Adipose tissue (tissue), 3 donors: ENCODE measurements around the gene NR2F6. TPM values are rescaled to one million over a fixed set of nuclear protein-coding genes. Genes with fewer than 3 reads are reported as not detected.

ENCODE experiments used
- H3K27ac ChIP-seq: one replicate; pipeline ENCODE4 v1.5.1; 2013; ENCODE audit warnings: low read depth, low read length
- WGBS, 3 donors: extraction: QIAGEN DNeasy Blood & Tissue Kit; methylation state at CpG; one replicate each; pipeline ENCODE4 v1.1.7; 2013; 5-methylcytosine and 5-hydroxymethylcytosine counted together
- polyA plus RNA-seq, 3 donors: library from polyadenylated mRNA; stranded (reverse); fragments of 200-250 nt; gene quantifications; one replicate each; pipeline ENCODE4 v1.2.3, GENCODE V29; 2013
- donor health status: healthy with polysubstance abuse.
- donor health status: Bipolar disorder and iron deficiency.
- donor health status: healthy.

The NR2F6 gene
- polyA plus RNA-seq, 3 donors: 11.0 to 44.8 (median 30.2) TPM

- H3K27ac ChIP-seq: no peak overlapping the region
- 42 to 46% (median 43%) methylated on average over 14 of the region's 14 CpGs for WGBS, 3 donors
Observed at GRCh38 chr19:17220207-17220758, 25.4 kb downstream of the NR2F6 start.

- WGBS, 3 donors: 97 to 99% (median 97%) methylated on average over 8 of the region's 8 CpGs
- H3K27ac ChIP-seq: no peak overlapping the region
Observed at GRCh38 chr19:17219286-17219685, 26.4 kb downstream of the NR2F6 start.

GRCh38 chr19:17216058-17216670 lies 29.6 kb downstream of the NR2F6 start:
- 73 to 87% (median 76%) methylated on average over 13 of the region's 13 CpGs for WGBS, 3 donors
- H3K27ac ChIP-seq: no peak overlapping the region

DNA sequence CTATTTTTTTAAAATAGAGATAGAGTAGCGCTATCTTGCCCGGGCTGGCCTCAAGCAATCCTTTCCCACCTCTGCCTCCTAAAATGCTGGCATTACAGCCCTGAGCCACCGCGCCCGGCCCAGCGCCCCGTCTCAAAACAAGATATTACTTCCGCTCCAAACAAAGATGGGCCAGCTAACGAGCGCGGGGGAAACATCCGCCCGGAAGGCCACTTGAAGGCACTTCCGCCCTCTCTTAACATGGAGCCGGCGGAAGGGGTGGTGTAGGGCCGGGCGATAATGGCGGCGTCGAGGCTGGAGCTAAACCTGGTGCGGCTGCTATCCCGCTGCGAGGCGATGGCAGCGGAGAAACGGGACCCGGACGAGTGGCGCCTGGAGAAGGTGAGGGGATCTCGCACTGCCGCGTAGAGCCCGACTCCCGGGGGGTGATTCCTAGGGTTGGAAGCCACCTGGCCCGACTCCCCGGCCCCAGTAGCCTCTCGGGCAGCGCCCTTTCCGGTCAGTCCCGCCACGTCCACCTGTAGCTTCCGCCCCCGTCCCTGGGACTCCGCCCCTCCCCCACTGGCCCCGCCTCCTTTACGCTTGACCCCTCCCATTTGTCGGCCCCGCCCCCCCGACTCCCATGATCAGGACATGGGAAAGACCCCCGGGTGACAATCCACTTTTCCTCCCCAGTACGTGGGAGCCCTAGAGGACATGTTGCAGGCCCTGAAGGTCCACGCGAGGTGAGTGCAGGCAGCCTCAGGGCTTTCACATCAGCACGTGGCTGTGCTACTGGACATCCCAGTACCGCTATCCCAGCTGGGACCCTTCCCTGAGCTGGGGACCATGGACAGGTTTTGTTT lies 30.4 kb downstream of the NR2F6 start, which contains the start of gene USE1:
Gene USE1, plus strand, starts transcription at position 231 of the 845 bp plus-strand sequence. Its CDS starts 49 bp downstream, at position 280.
- whole genome bisulfite sequencing, 3 donors: 3 to 4% (median 3%) methylated on average over 50 to 56 of the region's 56 CpGs
- peak within 1 kb of the TSS; percentile 28 for H3K27ac ChIP-seq

- peak overlapping the region; percentile 28 for H3K27ac ChIP-seq
- WGBS, 3 donors: 23 to 37% (median 32%) methylated on average over 16 of the region's 16 CpGs
Observed at GRCh38 chr19:17214508-17215126, 31.1 kb downstream of the NR2F6 start.

GRCh38 chr19:17213334-17213733 lies 32.4 kb downstream of the NR2F6 start:
- H3K27ac ChIP-seq: no peak overlapping the region
- WGBS, 3 donors: 73 to 91% (median 86%) methylated on average over 5 of the region's 5 CpGs

- WGBS, 3 donors: 92 to 94% (median 93%) methylated on average over 50 to 58 of the region's 58 CpGs
- no peak overlapping the region for H3K27ac ChIP-seq
Observed at GRCh38 chr19:17211547-17212446, 33.9 kb downstream of the NR2F6 start.

DNA sequence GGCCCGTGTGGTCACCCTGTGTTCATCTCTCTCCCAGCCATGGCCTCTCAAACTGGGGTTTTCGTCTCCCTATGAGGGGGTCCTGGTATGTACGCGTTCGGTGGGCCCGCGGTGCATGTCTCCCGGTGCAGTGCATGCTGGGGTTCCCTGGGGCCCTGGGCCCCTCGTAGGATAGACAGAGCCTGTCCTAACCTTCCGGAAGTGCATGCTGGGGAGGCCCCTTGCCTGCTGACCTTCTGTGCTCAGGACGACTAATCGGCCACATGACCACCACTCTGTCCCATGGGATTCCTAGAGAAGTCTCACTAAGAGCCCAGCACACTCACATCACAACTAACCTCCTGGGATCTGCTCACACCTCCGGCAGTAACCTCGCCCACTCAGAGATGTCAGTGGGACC lies 35.4 kb downstream of the NR2F6 start:
- WGBS, 3 donors: 85 to 89% (median 88%) methylated on average over 14 of the region's 14 CpGs

DNA sequence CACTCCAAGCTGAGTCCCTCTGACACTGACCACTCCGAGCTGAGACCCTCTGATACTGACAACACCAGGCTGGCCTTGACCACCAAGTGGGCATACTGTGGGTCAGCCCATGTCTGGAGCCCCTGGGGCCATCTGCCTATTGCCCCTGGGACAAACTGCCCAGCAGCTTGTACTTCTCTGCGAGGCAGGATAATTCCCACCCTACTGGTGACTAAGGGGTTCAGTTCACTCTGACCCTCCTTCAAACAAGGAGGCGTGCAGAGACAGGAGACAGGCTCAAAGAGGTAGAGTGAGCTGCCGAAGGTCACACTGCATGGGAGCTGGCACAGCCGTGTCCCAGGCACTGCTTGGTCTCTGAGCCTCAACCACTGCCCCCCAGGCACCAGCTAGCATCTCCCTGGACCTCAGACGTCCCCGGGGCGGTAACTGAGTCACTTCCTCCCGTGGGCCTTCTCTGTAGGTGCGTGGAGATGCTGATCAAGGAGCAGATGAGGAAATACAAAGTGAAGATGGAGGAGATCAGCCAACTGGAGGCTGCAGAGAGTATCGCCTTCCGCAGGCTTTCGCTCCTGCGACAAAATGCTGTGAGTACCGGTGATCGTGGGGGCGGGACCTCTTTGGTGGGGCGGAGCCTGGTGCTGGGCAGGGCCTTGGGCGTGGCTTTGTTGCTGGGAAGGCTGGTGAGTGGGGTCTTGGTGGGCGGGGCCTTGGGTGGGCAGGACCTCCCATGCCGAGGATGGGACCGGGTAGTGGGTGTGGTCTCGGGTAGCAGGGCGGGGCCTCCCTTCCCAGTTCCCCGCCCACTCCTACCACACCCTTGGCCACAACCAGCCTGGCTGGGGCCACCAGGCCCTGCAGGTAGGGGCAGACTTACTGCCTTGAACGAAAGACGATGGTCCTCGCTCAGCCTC lies 36.3 kb downstream of the NR2F6 start:
- 74 to 78% (median 76%) methylated on average over 28 of the region's 28 CpGs for WGBS, 3 donors

More for the DNA sequence above, 35.4 kb downstream of the NR2F6 start:
- no peak overlapping the region for H3K27ac ChIP-seq

GRCh38 chr19:17206736-17207581 lies 38.8 kb downstream of the NR2F6 start:
- 94 to 96% (median 94%) methylated on average over 25 of the region's 25 CpGs for WGBS, 3 donors
- H3K27ac ChIP-seq: no peak overlapping the region

More for the DNA sequence above, 36.3 kb downstream of the NR2F6 start:
- no peak overlapping the region for H3K27ac ChIP-seq

DNA sequence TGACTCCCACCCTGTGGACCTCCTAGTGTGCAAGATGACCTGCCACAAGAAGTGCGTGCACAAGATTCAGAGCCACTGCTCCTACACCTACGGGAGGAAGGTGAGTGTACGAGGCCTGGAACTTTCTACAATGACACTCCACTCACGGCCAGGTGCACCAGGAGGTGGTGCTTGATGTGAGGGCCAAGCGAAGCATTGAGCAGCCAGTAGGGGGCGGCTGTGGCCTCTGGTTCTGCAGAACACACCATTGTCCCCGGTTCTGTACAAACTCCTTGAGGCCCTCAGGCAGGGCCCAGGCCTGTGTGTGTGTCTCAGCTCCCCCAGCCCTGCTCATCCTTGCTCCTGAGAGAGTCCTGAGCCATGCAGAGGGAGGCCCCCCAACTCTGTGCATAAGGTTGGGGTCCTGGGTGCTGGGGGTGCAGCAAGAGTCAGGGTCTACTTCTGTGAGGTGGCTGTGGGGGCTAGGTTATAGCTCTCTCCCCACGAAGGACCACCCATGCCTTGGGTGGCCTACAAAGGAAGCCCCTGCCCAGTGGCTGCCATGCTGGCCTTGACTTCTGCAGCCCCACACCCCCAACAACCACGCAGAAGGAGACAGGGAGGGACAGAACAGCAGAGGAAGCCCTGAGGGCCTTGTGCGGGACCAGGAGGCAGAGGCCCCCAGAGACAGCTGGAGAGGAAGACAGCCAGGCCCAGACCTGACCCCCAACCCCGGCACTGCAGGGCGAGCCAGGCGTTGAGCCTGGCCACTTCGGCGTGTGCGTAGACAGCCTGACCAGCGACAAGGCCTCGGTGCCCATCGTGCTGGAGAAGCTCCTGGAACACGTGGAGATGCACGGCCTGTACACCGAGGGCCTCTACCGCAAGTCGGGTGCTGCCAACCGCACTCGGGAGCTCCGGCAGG lies 40.2 kb downstream of the NR2F6 start:
- H3K27ac ChIP-seq: no peak overlapping the region
- 76 to 86% (median 83%) methylated on average over 27 of the region's 27 CpGs for WGBS, 3 donors

DNA sequence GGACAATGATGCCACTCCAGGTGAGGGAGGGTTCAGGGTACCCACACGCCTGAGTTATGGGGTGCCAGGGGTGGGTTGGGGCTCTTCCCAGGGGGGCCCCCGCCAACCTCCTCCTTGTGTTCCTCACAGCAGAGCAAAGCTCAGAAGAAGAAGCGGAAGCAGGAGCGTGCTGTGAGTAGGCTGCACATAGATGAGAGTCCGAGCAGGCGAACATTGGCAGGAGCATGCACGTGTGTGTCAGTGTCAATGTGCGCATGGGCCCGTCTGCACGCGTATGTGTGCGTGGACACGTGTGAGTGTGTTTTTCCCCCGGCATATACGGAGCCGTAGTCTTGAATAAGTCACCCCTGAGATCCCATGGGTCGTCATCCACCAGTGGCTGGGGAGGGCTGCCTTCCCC lies 43.0 kb downstream of the NR2F6 start:
- 87 to 95% (median 91%) methylated on average over 17 of the region's 17 CpGs for WGBS, 3 donors
- H3K27ac ChIP-seq: no peak overlapping the region

DNA sequence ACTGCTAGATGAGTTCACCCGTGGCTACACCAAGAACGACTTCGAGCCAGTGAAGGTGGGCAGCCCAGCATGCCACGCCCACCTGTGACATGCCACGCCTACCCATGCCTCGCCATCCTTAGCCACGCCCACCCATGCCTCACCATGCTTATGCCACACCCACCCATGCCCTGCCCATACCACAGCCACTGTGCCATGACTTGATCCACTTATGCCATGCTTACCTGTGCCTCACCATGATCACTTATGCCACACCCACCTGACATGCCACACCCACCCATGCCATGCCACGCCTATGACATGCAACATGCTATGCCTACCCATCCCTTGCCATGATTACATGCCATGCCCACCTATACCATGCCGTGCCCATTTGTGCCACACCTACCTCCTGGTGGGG lies 43.5 kb downstream of the NR2F6 start:
- no peak overlapping the region for H3K27ac ChIP-seq
- WGBS, 3 donors: 83 to 88% (median 86%) methylated on average over 9 of the region's 9 CpGs

GRCh38 chr19:17200408-17201079 lies 45.2 kb downstream of the NR2F6 start:
- H3K27ac ChIP-seq: no peak overlapping the region
- 84 to 87% (median 85%) methylated on average over 16 of the region's 16 CpGs for WGBS, 3 donors

GRCh38 chr19:17197666-17198065 lies 48.1 kb downstream of the NR2F6 start:
- no peak overlapping the region for H3K27ac ChIP-seq
- WGBS, 3 donors: 92 to 96% (median 94%) methylated on average over 16 of the region's 16 CpGs
